ENCODE measurements around the gene SMTN. TPM values are rescaled to one million over a fixed set of nuclear protein-coding genes. Genes with fewer than 3 reads are reported as not detected.

The SMTN gene
- total RNA-seq, 3 donors from 2014 or later = 13.9 to 54.1 (median 41.6) TPM

GRCh38 chr22:31092161-31092560 is 11.0 kb downstream of the SMTN start:
- Histone ChIP-seq H3K27ac (peak overlapping the region in 1 of 2 donors; percentile 97), H3K27me3 (no peaks in the 10 kb centered on the region), H3K4me1 (no peaks in the 10 kb centered on the region), H3K36me3 (peaks cover 10% of the 10 kb centered on the region), H3K9me3 (no peaks in the 10 kb centered on the region), H3K4me3 (no peak overlapping the region)
- intact Hi-C loops (cut with DNase I; ENCODE audit: low total_unique reads) = no loop called here
- no peak for TF ChIP-seq POLR2AphosphoS5 (IDR thresholded peaks at IDR 0.05)
- TF ChIP-seq POLR2A (IDR thresholded peaks at IDR 0.05) = no peak
- TF ChIP-seq, protein P1, sequence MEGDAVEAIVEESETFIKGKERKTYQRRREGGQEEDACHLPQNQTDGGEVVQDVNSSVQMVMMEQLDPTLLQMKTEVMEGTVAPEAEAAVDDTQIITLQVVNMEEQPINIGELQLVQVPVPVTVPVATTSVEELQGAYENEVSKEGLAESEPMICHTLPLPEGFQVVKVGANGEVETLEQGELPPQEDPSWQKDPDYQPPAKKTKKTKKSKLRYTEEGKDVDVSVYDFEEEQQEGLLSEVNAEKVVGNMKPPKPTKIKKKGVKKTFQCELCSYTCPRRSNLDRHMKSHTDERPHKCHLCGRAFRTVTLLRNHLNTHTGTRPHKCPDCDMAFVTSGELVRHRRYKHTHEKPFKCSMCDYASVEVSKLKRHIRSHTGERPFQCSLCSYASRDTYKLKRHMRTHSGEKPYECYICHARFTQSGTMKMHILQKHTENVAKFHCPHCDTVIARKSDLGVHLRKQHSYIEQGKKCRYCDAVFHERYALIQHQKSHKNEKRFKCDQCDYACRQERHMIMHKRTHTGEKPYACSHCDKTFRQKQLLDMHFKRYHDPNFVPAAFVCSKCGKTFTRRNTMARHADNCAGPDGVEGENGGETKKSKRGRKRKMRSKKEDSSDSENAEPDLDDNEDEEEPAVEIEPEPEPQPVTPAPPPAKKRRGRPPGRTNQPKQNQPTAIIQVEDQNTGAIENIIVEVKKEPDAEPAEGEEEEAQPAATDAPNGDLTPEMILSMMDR (IDR thresholded peaks at IDR 0.05) = no peak
- no peak for DNase-seq (ENCODE audit: low spot score in 2 of 2)

- no peak for TF ChIP-seq POLR2A (IDR thresholded peaks at IDR 0.05)
- TF ChIP-seq, protein P1 (IDR thresholded peaks at IDR 0.05) = no peak
- no peak for TF ChIP-seq POLR2AphosphoS5 (IDR thresholded peaks at IDR 0.05)
- Histone ChIP-seq H3K4me1 (no peaks in the 10 kb centered on the region), H3K27me3 (no peaks in the 10 kb centered on the region), H3K27ac (peak overlapping the region in 1 of 2 donors; percentile 20), H3K36me3 (peaks cover 9% of the 10 kb centered on the region), H3K4me3 (no peak overlapping the region), H3K9me3 (no peaks in the 10 kb centered on the region)
- DNase-seq (ENCODE audit: low spot score in 2 of 2) = no peak
- intact Hi-C loops (cut with DNase I; ENCODE audit: low total_unique reads) = no loop called here
Measured at GRCh38 chr22:31093086-31093850, 12.2 kb downstream of the SMTN start.

DNA sequence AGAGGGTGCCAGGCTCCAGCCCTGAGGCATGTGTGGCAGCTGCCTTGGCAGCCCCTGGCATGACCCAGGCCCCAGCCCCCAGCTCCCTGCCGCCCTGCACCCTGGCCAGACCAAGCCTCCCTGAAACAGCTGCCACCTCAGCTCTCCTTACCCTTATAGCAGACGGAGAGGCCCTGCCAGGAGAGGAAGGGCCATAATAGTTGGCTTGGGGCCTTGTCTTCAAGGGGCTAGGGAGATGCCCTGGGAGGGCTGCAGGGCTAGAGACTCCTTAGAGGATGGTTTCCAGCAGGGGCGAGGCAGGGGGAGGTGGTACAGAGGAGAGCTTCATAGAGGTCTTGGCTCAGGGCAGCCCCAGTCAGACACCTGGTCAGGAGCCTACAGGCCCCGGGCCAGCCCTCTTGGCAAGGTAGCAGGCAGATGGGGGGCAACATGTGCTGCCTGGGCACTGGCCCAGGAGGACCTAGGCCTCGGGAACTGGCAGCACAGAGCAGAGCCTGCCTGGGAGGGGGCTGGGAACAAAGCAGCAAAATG is 13.0 kb downstream of the SMTN start:
- intact Hi-C loops (cut with DNase I; ENCODE audit: low total_unique reads) = no loop called here
- no peak overlapping the region for H3K4me3 ChIP-seq
- no peaks in the 10 kb centered on the region for H3K4me1 ChIP-seq
- TF ChIP-seq, protein P1 (IDR thresholded peaks at IDR 0.05) = no peak
- no peak for TF ChIP-seq POLR2AphosphoS5 (IDR thresholded peaks at IDR 0.05)
- TF ChIP-seq POLR2A (IDR thresholded peaks at IDR 0.05) = no peak
- H3K27ac ChIP-seq = no peak overlapping the region
- H3K27me3 ChIP-seq = no peaks in the 10 kb centered on the region
- no peaks in the 10 kb centered on the region for H3K9me3 ChIP-seq
- H3K36me3 ChIP-seq = peaks cover 7% of the 10 kb centered on the region
- DNase-seq (ENCODE audit: low spot score in 2 of 2) = no peak

DNA sequence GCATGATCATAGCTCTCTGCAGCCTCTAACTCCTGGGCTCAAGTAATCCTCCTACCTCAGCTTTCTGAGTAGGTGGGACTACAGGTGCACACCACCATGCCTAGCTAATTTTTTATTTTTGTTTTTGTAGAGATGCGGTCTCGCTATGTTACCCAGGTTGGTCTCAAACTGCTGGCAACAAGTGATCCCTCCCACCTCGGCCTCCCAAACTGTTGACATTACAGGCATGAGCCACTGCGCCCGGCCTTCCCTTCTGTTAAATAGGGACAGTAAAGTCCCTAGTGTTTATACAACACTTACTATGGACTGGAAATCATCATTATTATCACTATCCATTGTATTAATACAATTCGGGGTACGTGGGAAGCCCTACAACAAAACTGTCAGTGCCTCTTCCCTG is 13.6 kb downstream of the SMTN start:
- H3K27me3 ChIP-seq = no peaks in the 10 kb centered on the region
- DNase-seq (ENCODE audit: low spot score in 2 of 2) = no peak
- H3K4me3 ChIP-seq = no peak overlapping the region
- H3K9me3 ChIP-seq = no peaks in the 10 kb centered on the region
- H3K4me1 ChIP-seq = no peaks in the 10 kb centered on the region
- peaks cover 7% of the 10 kb centered on the region for H3K36me3 ChIP-seq
- no peak overlapping the region for H3K27ac ChIP-seq
- TF ChIP-seq POLR2A (IDR thresholded peaks at IDR 0.05) (no peak), POLR2AphosphoS5 (IDR thresholded peaks at IDR 0.05) (no peak)
- TF ChIP-seq, protein P1 (IDR thresholded peaks at IDR 0.05) = no peak
- intact Hi-C loops (cut with DNase I; ENCODE audit: low total_unique reads) = no loop called here

DNA sequence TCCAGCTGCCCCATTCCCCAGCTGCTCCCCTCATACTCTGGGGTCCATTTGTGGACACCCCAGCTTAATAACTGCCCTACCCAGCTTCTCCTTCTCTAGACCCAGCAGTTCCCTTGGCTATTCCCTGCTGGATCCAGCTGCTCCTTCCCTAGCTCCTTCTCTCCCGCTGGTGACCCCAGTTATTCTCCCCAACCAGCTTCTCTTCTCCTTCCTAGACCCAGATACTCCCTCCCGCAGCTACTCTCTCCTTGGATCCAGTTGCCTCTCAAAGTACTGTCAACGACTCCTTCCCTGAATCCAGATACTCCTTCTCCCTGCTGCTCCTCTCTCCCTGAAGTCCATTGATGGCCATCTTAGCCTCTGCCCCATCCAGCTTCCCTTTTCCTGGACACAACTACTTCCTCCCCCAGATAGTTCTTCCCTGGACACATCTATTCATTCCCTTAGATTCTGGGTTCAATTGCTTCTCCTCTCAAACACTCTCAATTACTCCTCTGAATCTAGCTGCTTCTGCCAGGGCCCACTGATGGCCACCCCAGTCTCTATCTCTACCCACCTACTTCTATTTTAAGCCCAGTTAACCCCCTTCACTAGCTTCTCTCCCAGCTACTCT is 14.6 kb downstream of the SMTN start:
- Histone ChIP-seq H3K4me3 (no peak overlapping the region), H3K36me3 (peaks cover 7% of the 10 kb centered on the region), H3K4me1 (no peaks in the 10 kb centered on the region), H3K9me3 (no peaks in the 10 kb centered on the region), H3K27me3 (no peaks in the 10 kb centered on the region), H3K27ac (peak overlapping the region in 1 of 2 donors; percentile 5)
- no peak for DNase-seq (ENCODE audit: low spot score in 2 of 2)
- intact Hi-C loops (cut with DNase I; ENCODE audit: low total_unique reads) = no loop called here
- TF ChIP-seq, protein P1 (IDR thresholded peaks at IDR 0.05) = no peak
- TF ChIP-seq POLR2A (IDR thresholded peaks at IDR 0.05) (no peak), POLR2AphosphoS5 (IDR thresholded peaks at IDR 0.05) (no peak)

Measured in breast epithelium (tissue), 4 donors.